Endothelial cell of umbilical vein (primary cell): ENCODE data around the gene KLHL6. TPM values are rescaled to one million over a fixed set of nuclear protein-coding genes. Genes with fewer than 3 reads are reported as not detected.

Experiments
- BruUV-seq: library from RNA; stranded (reverse); fragments of 400-500 nt; replicated peaks from 2 replicates; lab custom pipeline; 2021; lab: Mats Ljungman, UMichigan
- CTCF ChIA-PET: fragments of 300-600, 350-600 bp; sonication (Branson Sonifier 250); formaldehyde crosslinking; loops from one replicate; lab custom pipeline; 2021; ENCODE audit warnings: antibody characterized with exemption, inconsistent platforms; lab: Charles Lee
- POLR2A ChIA-PET: fragments of 300-600, 350-600 bp; sonication (Branson Sonifier 250); formaldehyde crosslinking; loops from one replicate; lab custom pipeline; 2021; ENCODE audit warnings: antibody characterized with exemption, inconsistent platforms; lab: Charles Lee
- DNase-seq: peaks from one replicate; pipeline ENCODE4 v3.0.0-alpha.2; 2011; ENCODE audit warnings: low read depth, low spot score
- FAIRE-seq: peaks from 2 replicates; lab custom pipeline; 2011; peaks lifted over from hg19 to GRCh38; lab: Jason Lieb, UNC
- H2AFZ ChIP-seq: 2 replicates; pipeline ENCODE4 v1.6.0; 2012; ENCODE audit warnings: low read depth, low read length, control low read depth, inconsistent platforms
- H3K27ac ChIP-seq: 2 replicates; pipeline ENCODE4 v1.5.1; 2011; ENCODE audit warnings: low read depth, mild to moderate bottlenecking, control low read depth, low read length, moderate library complexity; ENCODE audit not compliant: insufficient read depth
- H3K27me3 ChIP-seq, 2 experiments: 2 replicates each; pipeline versions ENCODE4 v1.6.0 to v1.6.1; 2011; ENCODE audit warnings: low read length in 2 of 2, mixed read lengths in 1 of 2; ENCODE audit not compliant: control insufficient read depth in 2 of 2, insufficient read depth in 2 of 2
- H3K36me3 ChIP-seq, 2 experiments: 2 replicates in 1 of 2; 3 replicates in 1 of 2; pipeline ENCODE4 v1.5.1; 2011; ENCODE audit warnings: low read length in 2 of 2, mild to moderate bottlenecking in 1 of 2, moderate library complexity in 1 of 2; ENCODE audit not compliant: control insufficient read depth in 2 of 2, insufficient read depth in 2 of 2; ENCODE audit errors: extremely low read depth in 1 of 2
- H3K4me1 ChIP-seq: 3 replicates; pipeline ENCODE4 v1.5.1; 2011; ENCODE audit warnings: mild to moderate bottlenecking, low read length; ENCODE audit not compliant: control insufficient read depth, insufficient read depth; ENCODE audit errors: extremely low read depth
- H3K4me2 ChIP-seq: 2 replicates; pipeline ENCODE4 v1.6.1; 2011; ENCODE audit warnings: low read length, control low read depth, mixed read lengths; ENCODE audit not compliant: insufficient read depth
- H3K4me3 ChIP-seq, 3 experiments: fragments of 200-600 bp in 1 of 3; sonication (generic), shearing (Covaris generic) in 1 of 3; replicated peaks in 1 of 3; 2 replicates each; pipeline ENCODE4 v1.5.1; 2011 to 2016; ENCODE audit warnings: control low read depth in 3 of 3, low read length in 3 of 3, mild to moderate bottlenecking in 2 of 3, inconsistent platforms in 1 of 3, low read depth in 1 of 3, moderate library complexity in 1 of 3; ENCODE audit not compliant: insufficient read depth in 1 of 3
- H3K79me2 ChIP-seq: 2 replicates; pipeline ENCODE4 v1.6.0; 2012; ENCODE audit warnings: low read length, inconsistent platforms; ENCODE audit not compliant: control insufficient read depth, insufficient read depth
- H3K9ac ChIP-seq: replicated peaks from 2 replicates; pipeline ENCODE3; 2011; ENCODE audit warnings: low read length, control low read depth; ENCODE audit not compliant: insufficient read depth; ENCODE audit errors: extremely low read depth
- H3K9me1 ChIP-seq: replicated peaks from 3 replicates; pipeline ENCODE4 v1.6.0; 2011; ENCODE audit warnings: mild to moderate bottlenecking, low read length; ENCODE audit not compliant: control insufficient read depth, insufficient read depth; ENCODE audit errors: extremely low read depth
- H3K9me3 ChIP-seq: replicated peaks from 2 replicates; pipeline ENCODE4 v1.5.1; 2012; ENCODE audit warnings: low read length, inconsistent platforms; ENCODE audit not compliant: control insufficient read depth, insufficient read depth
- H4K20me1 ChIP-seq: replicated peaks from 2 replicates; pipeline ENCODE3; 2011; ENCODE audit warnings: mild to moderate bottlenecking, low read length; ENCODE audit not compliant: control insufficient read depth, insufficient read depth; ENCODE audit errors: extremely low read depth
- EZH2 ChIP-seq: IDR thresholded peaks from 2 replicates; pipeline ENCODE4 v1.6.1; 2012; ENCODE audit warnings: borderline replicate concordance, low read depth, mild to moderate bottlenecking, moderate library complexity, low read length, inconsistent platforms; ENCODE audit not compliant: severe bottlenecking
- FOS ChIP-seq: IDR thresholded peaks from 2 replicates; pipeline ENCODE4 v1.6.1; 2011; ENCODE audit warnings: mild to moderate bottlenecking, low read length, moderate library complexity, borderline replicate concordance; ENCODE audit not compliant: insufficient read depth
- GATA2 ChIP-seq: IDR thresholded peaks from 2 replicates; pipeline ENCODE4 v1.7.0; 2011; ENCODE audit warnings: low read depth, mild to moderate bottlenecking, moderate library complexity, mixed read lengths, low read length; ENCODE audit not compliant: insufficient read length, insufficient read depth
- JUN ChIP-seq: IDR thresholded peaks from 2 replicates; pipeline ENCODE4 v1.6.1; 2011; ENCODE audit warnings: borderline replicate concordance, low read depth; ENCODE audit not compliant: insufficient read length, insufficient read depth
- MAX ChIP-seq: IDR thresholded peaks from 2 replicates; pipeline ENCODE4 v1.6.1; 2011; ENCODE audit not compliant: insufficient read depth, insufficient read length
- MYC ChIP-seq: IDR thresholded peaks from one replicate; pipeline ENCODE4 v1.6.1; 2011; ENCODE audit warnings: mild to moderate bottlenecking, low read depth, low read length
- POLR2A ChIP-seq: IDR thresholded peaks from 2 replicates; pipeline ENCODE4 v1.6.1; 2012; ENCODE audit warnings: low read depth, mild to moderate bottlenecking, control low read depth, low read length
- POLR2AphosphoS5 ChIP-seq: IDR thresholded peaks from 2 replicates; pipeline ENCODE4 v1.6.1; 2012; ENCODE audit warnings: low read depth, mild to moderate bottlenecking, control low read depth, low read length, moderate library complexity; ENCODE audit not compliant: insufficient read depth
- dilution Hi-C: fragments of 300-500 bp; cut with MboI; formaldehyde crosslinking; loops from one replicate; pipeline ENCODE4 v1.15.0; 2019; ENCODE audit warnings: low sequenced_read_pairs; ENCODE audit not compliant: extremely low pct_ligation_motif_present
- intact Hi-C: fragments of 100-400 bp; cut with micrococcal nuclease; formaldehyde crosslinking; loops from one replicate; pipeline ENCODE4 v1.10.0; 2022
- polyA plus RNA-seq, 4 experiments: library from polyadenylated mRNA; depleted of rRNA in 3 of 4; stranded (reverse) in 3 of 4; unstranded in 1 of 4; fragments of >200 nt; gene quantifications; 2 replicates each; pipeline versions ENCODE4 v1.2.1 to v1.2.3, GENCODE V29; 2011 to 2012; ENCODE audit warnings: missing spikeins in 1 of 4
- total RNA-seq: library from RNA; stranded (reverse); gene quantifications from 2 replicates; pipeline ENCODE4 v1.2.3, GENCODE V29; 2021
- TF ChIP-seq, protein P1 (sequence below), 2 donors: IDR thresholded peaks; 1 replicate in 1 of 2; 2 replicates in 1 of 2; pipeline ENCODE4 v1.5.1; 2011; ENCODE audit warnings: low read length in 2 of 2, mild to moderate bottlenecking in 2 of 2, moderate library complexity in 2 of 2, control low read depth in 1 of 2, inconsistent platforms in 1 of 2, low read depth in 1 of 2; ENCODE audit not compliant: insufficient read depth in 1 of 2; ENCODE audit errors: extremely low read depth in 1 of 2

Gene KLHL6
- total and polyA plus RNA-seq, 2 donors (not counting 3 experiments of a cell fraction or from before 2014, with no cell fraction given), result 5.7 to 12.6 TPM

- intact Hi-C loops (loop anchor here (2.0 to 10.0 kb wide), 3 partner anchors 80 to 370 kb away; no protein-coding TSS in a partner anchor), dilution Hi-C loops (no loop called here)
- H3K27me3 ChIP-seq, result no peaks in the 10 kb centered on the region
- ChIA-PET POLR2A (no interaction called here), CTCF (no interaction called here)
- H3K9me3 ChIP-seq, result no peaks in the 10 kb centered on the region
- peak overlapping the region; percentile 75 for H3K9ac ChIP-seq
- peak overlapping the region; percentile 92 for H3K27ac ChIP-seq
- H3K9me1 ChIP-seq, result no peaks in the 10 kb centered on the region
- H3K4me1 ChIP-seq, result peaks cover 52% of the 10 kb centered on the region
- H2AFZ ChIP-seq, result peak overlapping the region; percentile 27
- peak overlapping the region; percentile 93 for H3K4me2 ChIP-seq
- H4K20me1 ChIP-seq, result no peaks in the 10 kb centered on the region
- DNase-seq (peak; percentile 57), FAIRE-seq (no peak)
- TF ChIP-seq, protein P1, sequence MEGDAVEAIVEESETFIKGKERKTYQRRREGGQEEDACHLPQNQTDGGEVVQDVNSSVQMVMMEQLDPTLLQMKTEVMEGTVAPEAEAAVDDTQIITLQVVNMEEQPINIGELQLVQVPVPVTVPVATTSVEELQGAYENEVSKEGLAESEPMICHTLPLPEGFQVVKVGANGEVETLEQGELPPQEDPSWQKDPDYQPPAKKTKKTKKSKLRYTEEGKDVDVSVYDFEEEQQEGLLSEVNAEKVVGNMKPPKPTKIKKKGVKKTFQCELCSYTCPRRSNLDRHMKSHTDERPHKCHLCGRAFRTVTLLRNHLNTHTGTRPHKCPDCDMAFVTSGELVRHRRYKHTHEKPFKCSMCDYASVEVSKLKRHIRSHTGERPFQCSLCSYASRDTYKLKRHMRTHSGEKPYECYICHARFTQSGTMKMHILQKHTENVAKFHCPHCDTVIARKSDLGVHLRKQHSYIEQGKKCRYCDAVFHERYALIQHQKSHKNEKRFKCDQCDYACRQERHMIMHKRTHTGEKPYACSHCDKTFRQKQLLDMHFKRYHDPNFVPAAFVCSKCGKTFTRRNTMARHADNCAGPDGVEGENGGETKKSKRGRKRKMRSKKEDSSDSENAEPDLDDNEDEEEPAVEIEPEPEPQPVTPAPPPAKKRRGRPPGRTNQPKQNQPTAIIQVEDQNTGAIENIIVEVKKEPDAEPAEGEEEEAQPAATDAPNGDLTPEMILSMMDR (IDR thresholded peaks at IDR 0.05; ENCODE audit: extremely low read depth in 1 of 2, insufficient read depth in 1 of 2, low read depth in 1 of 2, low read length in 2 of 2), result no peak
- TF ChIP-seq EZH2 (no peak), MYC (no peak), GATA2 (no peak), MAX (no peak), POLR2AphosphoS5 (no peak), POLR2A (no peak), JUN (no peak), FOS (no peak)
- BruUV-seq, result no TSS peak
- H3K36me3 ChIP-seq, result no peaks in the 10 kb centered on the region
- peaks cover 33% of the 10 kb centered on the region for H3K79me2 ChIP-seq
- peak overlapping the region in 2 of 3 experiments; percentile 30 to 75 for H3K4me3 ChIP-seq
These were observed 1.1 kb downstream of the KLHL6 start for GRCh38 chr3:183554377-183554776.
